Fibroblast of pulmonary artery (primary cell): Measurements from ENCODE around the gene PAQR8.
A peak's percentile ranks its signal among the peaks of the same experiment; 100 is the strongest.

Experiments used
- DNase-seq: peaks from one replicate; pipeline ENCODE4 v3.0.0-alpha.2; 2010; ENCODE audit warnings: low read depth
- H3K4me3 ChIP-seq: replicated peaks from 2 replicates; pipeline ENCODE4 v1.5.1; 2011; ENCODE audit warnings: low read depth, mild to moderate bottlenecking, control low read depth, low read length, moderate library complexity
- TF ChIP-seq, protein P1 (sequence below): IDR thresholded peaks from 2 replicates; pipeline ENCODE4 v1.5.1; 2011; ENCODE audit warnings: mild to moderate bottlenecking, control low read depth, low read length, inconsistent platforms; ENCODE audit errors: missing control alignments

PAQR8 gene

DNA sequence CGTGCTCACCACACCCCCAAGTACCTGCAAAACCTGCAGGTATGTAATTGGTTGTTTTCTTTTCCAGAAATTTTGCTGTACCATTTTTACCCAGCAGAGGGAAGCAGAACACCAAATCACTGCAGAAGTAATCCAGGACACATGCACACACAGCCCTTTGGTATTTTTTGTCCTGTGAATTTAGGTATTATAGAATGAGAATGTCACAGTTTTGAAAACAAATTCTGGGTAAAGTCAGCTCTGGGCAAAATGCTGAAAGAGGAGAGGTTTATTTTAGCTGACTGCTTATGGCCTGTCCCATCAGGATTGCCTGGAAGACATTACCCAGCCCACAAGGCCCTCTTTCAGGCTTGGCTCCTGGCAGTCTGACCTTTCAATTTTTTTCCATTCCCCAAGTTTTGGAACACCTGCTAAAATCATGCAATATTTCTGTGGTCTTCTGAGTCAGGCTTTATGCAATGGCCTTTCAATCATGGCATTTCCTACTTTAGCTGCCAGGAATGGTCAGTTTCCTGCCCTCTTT lies 54.7 kb downstream of the PAQR8 start:
- H3K4me3 ChIP-seq, result no peak overlapping the region
- TF ChIP-seq, protein P1, sequence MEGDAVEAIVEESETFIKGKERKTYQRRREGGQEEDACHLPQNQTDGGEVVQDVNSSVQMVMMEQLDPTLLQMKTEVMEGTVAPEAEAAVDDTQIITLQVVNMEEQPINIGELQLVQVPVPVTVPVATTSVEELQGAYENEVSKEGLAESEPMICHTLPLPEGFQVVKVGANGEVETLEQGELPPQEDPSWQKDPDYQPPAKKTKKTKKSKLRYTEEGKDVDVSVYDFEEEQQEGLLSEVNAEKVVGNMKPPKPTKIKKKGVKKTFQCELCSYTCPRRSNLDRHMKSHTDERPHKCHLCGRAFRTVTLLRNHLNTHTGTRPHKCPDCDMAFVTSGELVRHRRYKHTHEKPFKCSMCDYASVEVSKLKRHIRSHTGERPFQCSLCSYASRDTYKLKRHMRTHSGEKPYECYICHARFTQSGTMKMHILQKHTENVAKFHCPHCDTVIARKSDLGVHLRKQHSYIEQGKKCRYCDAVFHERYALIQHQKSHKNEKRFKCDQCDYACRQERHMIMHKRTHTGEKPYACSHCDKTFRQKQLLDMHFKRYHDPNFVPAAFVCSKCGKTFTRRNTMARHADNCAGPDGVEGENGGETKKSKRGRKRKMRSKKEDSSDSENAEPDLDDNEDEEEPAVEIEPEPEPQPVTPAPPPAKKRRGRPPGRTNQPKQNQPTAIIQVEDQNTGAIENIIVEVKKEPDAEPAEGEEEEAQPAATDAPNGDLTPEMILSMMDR, result peak; percentile 85
- DNase-seq, result peak; percentile 80

DNA sequence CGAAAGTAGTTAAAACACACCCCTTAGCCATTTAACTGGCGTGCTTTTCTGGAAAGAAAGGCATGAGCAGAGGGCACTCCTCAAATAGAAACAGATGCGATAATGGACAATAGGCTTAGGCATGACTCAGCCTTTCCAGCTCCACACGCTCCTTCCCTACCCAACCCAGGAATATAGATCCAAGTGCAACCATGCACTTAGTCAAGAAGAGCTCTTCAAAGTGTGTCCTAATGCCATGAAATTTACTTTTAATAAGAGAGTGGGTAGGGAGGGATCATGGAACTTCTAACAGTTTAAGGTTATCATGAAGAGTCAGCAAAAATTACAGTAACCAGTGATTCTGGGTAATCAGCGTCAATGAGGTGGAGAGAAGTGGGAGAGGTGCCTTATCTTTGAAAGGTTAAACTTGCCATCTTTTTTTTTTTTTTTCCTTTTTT lies 55.7 kb downstream of the PAQR8 start:
- TF ChIP-seq, protein P1, result no peak
- peak; percentile 94 for DNase-seq
- H3K4me3 ChIP-seq, result no peak overlapping the region

GRCh38 chr6:52418606-52419005 lies 56.7 kb downstream of the PAQR8 start:
- TF ChIP-seq, protein P1, result no peak
- no peak overlapping the region for H3K4me3 ChIP-seq
- no peak for DNase-seq

DNA sequence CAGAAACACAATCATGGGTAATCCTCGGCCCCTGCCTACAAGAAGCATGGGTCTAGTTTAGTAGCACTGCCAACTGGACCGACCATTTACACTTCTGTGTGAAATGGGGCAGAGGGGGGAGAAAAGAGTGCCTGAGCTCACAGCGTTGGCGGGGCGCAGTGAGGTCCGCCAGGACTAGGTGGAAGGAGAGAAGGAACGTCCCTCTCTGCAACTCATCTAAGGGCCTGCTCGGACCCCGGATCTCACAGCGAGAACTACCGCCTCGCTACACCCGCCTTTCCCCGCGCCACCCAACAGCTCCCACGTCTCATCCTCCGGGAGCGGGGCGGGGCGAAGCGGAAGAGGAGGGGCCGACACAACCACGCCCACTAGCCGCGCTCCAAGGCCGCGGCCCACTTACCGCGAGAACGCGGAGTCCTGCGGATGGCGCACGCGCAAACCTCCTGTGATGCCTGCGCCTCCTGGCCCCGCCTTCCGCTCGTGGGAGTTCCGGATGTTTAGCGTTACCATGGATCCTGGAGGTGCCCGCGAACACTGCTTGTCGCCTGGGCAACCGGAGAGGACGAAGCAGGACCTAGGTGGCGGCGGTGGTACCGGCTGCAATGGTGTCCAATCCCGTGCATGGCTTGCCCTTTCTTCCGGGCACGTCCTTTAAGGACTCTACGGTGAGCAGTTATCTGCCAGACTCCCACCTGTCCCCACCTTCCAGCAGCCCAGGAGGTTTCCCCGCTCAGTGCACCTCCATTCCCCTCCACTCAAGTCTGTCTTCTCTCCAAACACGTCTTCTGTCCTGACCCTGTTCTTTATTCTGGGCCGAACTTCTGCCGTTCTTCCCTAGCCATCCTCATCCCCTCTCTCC lies 58.1 kb downstream of the PAQR8 start, which contains the start of gene EFHC1:
Gene EFHC1 (plus strand): TSS at position 534 of the 859 bp plus-strand sequence. CDS start 69 bp downstream, at position 603.
- peak within 1 kb of the TSS; percentile 72 for H3K4me3 ChIP-seq
- TF ChIP-seq, protein P1, result no peak
- DNase-seq, result peak; percentile 99

DNA sequence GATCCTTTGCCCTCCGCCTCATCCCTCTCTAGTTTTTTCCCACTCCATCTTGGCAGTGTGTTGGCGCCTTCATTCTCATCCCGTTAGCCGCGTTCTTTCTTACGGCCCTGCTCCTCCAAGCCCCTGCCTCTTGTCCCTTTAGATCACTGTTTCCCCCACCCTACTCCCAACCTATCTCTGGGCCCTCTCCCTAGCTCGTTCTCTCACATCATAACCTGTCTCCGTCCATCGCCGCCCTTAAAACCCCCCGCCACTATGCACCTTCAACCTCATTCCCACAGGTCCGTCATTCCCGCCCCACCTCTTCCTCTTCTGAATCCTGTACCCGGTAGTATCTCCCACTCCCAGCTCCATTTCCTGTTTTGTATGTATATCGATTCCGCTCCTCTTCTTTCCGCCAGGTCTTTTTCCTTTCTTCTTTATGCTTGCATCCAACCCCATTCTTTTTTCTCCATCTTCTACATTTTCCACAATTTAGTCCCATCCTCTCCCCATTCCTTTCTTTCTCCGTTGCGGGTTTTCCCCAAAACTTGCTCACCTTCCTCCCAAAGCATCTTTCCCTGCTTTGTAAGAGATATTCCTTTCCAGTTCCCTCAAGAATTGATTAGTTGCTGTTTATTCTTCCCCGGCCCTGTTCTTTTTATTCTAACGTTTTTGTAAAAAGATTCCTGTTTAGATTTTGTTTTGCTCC lies 58.9 kb downstream of the PAQR8 start:
- DNase-seq, result peak; percentile 33
- TF ChIP-seq, protein P1, result no peak
- H3K4me3 ChIP-seq, result peak overlapping the region; percentile 72

DNA sequence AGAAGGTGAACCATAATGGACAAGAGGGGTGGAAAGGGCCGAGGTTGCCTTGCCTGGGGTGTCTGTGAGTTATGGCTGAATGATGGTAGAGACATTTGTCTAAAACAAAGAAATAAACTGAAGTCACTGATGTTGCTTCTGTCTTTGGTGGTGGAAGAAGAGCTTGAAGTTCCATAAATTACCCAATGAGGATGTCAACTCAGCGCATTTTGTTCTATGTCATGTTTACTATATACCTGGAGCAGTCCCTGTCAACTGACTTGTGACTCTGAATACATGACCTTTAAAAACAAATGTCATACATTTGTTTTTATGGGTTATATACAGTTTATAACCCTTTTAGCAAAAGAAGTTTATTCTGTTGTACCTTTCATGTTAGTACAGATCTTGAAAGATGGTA lies 60.2 kb downstream of the PAQR8 start:
- no peak overlapping the region for H3K4me3 ChIP-seq
- TF ChIP-seq, protein P1, result no peak
- DNase-seq, result no peak
